Lung (tissue), 12 donors: ENCODE data around the gene LDHA. TPM values are rescaled to one million over a fixed set of nuclear protein-coding genes. Genes with fewer than 3 reads are reported as not detected.

Experiments used
- ATAC-seq: fragments of 200-7000 bp; cut with Tn5 transposase; one replicate; pipeline ENCODE4 v1.9.1; 2020; ENCODE audit warnings: moderate number of reproducible peaks; ENCODE audit not compliant: insufficient read depth, low FRiP score
- DNase-seq, 3 donors: peaks; one replicate each; pipeline ENCODE4 v3.0.0-alpha.2; 2013 to 2017
- H3K27ac ChIP-seq, 2 donors: one replicate each; pipeline ENCODE4 v1.5.1; 2013; ENCODE audit warnings: mild to moderate bottlenecking in 2 of 2, moderate library complexity in 2 of 2, control low read depth in 1 of 2, inconsistent platforms in 1 of 2, low read depth in 1 of 2, low read length in 1 of 2
- H3K27me3 ChIP-seq, 3 donors: one replicate each; pipeline ENCODE4 v1.5.1; 2013; ENCODE audit warnings: low read length in 2 of 3; ENCODE audit not compliant: control insufficient read depth in 3 of 3, insufficient read depth in 3 of 3
- H3K36me3 ChIP-seq, 4 donors: one replicate each; pipeline ENCODE4 v1.5.1; 2013; ENCODE audit warnings: low read length in 4 of 4, mild to moderate bottlenecking in 1 of 4, moderate library complexity in 1 of 4; ENCODE audit not compliant: control insufficient read depth in 4 of 4, insufficient read depth in 4 of 4
- H3K4me1 ChIP-seq, 5 donors: one replicate each; pipeline ENCODE4 v1.5.1; 2013; ENCODE audit warnings: low read length in 5 of 5, mild to moderate bottlenecking in 2 of 5, moderate library complexity in 1 of 5; ENCODE audit not compliant: control insufficient read depth in 5 of 5, insufficient read depth in 5 of 5
- H3K4me3 ChIP-seq: one replicate; pipeline ENCODE4 v1.5.1; 2013; ENCODE audit warnings: mild to moderate bottlenecking, control low read depth, moderate library complexity
- H3K9ac ChIP-seq, 2 donors: one replicate each; pipeline ENCODE4 v1.5.1; 2013; ENCODE audit warnings: low read length in 2 of 2, control low read depth in 1 of 2; ENCODE audit not compliant: insufficient read depth in 1 of 2
- H3K9me3 ChIP-seq, 4 donors: one replicate each; pipeline ENCODE4 v1.5.1; 2013; ENCODE audit warnings: low read length in 3 of 4, mild to moderate bottlenecking in 1 of 4, moderate library complexity in 1 of 4; ENCODE audit not compliant: control insufficient read depth in 4 of 4, insufficient read depth in 3 of 4
- CTCF ChIP-seq: IDR thresholded peaks from 2 replicates; pipeline ENCODE4 v1.5.1; 2012; ENCODE audit warnings: mild to moderate bottlenecking; ENCODE audit errors: control extremely low read depth, extremely low read depth
- WGBS, 2 donors: extraction: QIAGEN DNeasy Blood & Tissue Kit; methylation state at CpG; one replicate each; pipeline ENCODE4 v1.1.7; 2013; 5-methylcytosine and 5-hydroxymethylcytosine counted together
- polyA plus RNA-seq, 2 donors: library from polyadenylated mRNA; stranded (reverse); fragments of 200-250 nt; gene quantifications; one replicate each; pipeline ENCODE4 v1.2.1, GENCODE V29; 2013
- total RNA-seq, 2 donors: library from RNA; depleted of rRNA in 1 of 2; stranded (reverse); fragments of >200 nt in 1 of 2; gene quantifications; one replicate each; pipeline ENCODE4 v1.2.1, GENCODE V29; 2014 to 2021
- donor health status: control.
- donor health status: control.
- donor health status: Bipolar disorder and iron deficiency.
- donor health status: healthy.
- donor health status: DM: yes; HTN: yes; CAD: no.

The LDHA gene
- total and polyA plus RNA-seq, 4 donors: 238 to 596 (median 330) TPM

- H3K9me3 ChIP-seq: no peaks in the 10 kb centered on the region
- no peak overlapping the region for H3K9ac ChIP-seq
- no peak for DNase-seq
- H3K4me3 ChIP-seq: no peak overlapping the region
- WGBS, 2 donors: 73 to 84% methylated on average over 2 of the region's 2 CpGs
- H3K4me1 ChIP-seq: no peaks in the 10 kb centered on the region
- no peaks in the 10 kb centered on the region for H3K27me3 ChIP-seq
- no peak overlapping the region for H3K27ac ChIP-seq
- no peak for TF ChIP-seq CTCF
- no peaks in the 10 kb centered on the region for H3K36me3 ChIP-seq
- no peak for ATAC-seq
Observed at GRCh38 chr11:18438691-18439090, 44.3 kb downstream of the LDHA start.

GRCh38 chr11:18449251-18449650, 54.9 kb downstream of the LDHA start:
- H3K36me3 ChIP-seq: no peaks in the 10 kb centered on the region
- no peak overlapping the region for H3K27ac ChIP-seq
- ATAC-seq: no peak
- no peak overlapping the region for H3K9ac ChIP-seq
- no peaks in the 10 kb centered on the region for H3K9me3 ChIP-seq
- no peak for DNase-seq
- no peaks in the 10 kb centered on the region for H3K27me3 ChIP-seq
- no peak for TF ChIP-seq CTCF
- 80 to 82% methylated on average over 3 of the region's 3 CpGs for WGBS, 2 donors
- H3K4me1 ChIP-seq: no peaks in the 10 kb centered on the region
- no peak overlapping the region for H3K4me3 ChIP-seq

- WGBS, 2 donors: 88 to 89% methylated on average over 2 of the region's 2 CpGs
- Histone ChIP-seq H3K9me3 (peaks cover 0 to 2% (median 0%) of the 10 kb centered on the region in 4 donors), H3K36me3 (no peaks in the 10 kb centered on the region), H3K27me3 (peaks cover 0 to 4% (median 0%) of the 10 kb centered on the region in 3 donors), H3K27ac (no peak overlapping the region), H3K4me3 (no peak overlapping the region), H3K4me1 (no peaks in the 10 kb centered on the region), H3K9ac (no peak overlapping the region)
- DNase-seq: no peak
- TF ChIP-seq CTCF: no peak
- no peak for ATAC-seq
Observed at GRCh38 chr11:18452927-18453326, 58.6 kb downstream of the LDHA start.

- ATAC-seq (no peak), DNase-seq (no peak)
- 40 to 59% methylated on average over 39 to 47 of the region's 47 CpGs for WGBS, 2 donors
Observed at GRCh38 chr11:18455686-18456372, 61.5 kb downstream of the LDHA start, which contains the start of gene LDHAL6A. Gene LDHAL6A, plus strand, starts transcription at chr11:18455856. Its CDS starts 825 bp downstream, at chr11:18456681.

More at GRCh38 chr11:18455686-18456372, 61.5 kb downstream of the LDHA start, which contains the start of gene LDHAL6A:
- H3K27me3 ChIP-seq: peaks cover 0 to 4% (median 0%) of the 10 kb centered on the region in 3 donors
- no peak within 1 kb of the TSS for H3K9ac ChIP-seq
- TF ChIP-seq CTCF: no peak
- H3K4me3 ChIP-seq: no peak within 1 kb of the TSS
- H3K4me1 ChIP-seq: no peaks in the 10 kb centered on the region
- no peaks in the 10 kb centered on the region for H3K36me3 ChIP-seq
- no peak within 1 kb of the TSS for H3K27ac ChIP-seq
- H3K9me3 ChIP-seq: peaks cover 0 to 2% (median 0%) of the 10 kb centered on the region in 4 donors
